Spleen (tissue), 7 donors: ENCODE data around the gene CMSS1.

Source experiments
- POLR2A ChIP-seq, 3 donors: fragments of 450-650 bp; IDR thresholded peaks; one replicate each; pipeline ENCODE4 v1.5.1; 2017; ENCODE audit warnings: antibody characterized with exemption in 3 of 3, mild to moderate bottlenecking in 1 of 3
- TF ChIP-seq, protein P1 (sequence below), 11 experiments: fragments of 200-600 bp in 7 of 11; fragments of 450-650 bp in 4 of 11; sonication (generic) in 4 of 11; IDR thresholded peaks in 8 of 11; conservative IDR thresholded peaks in 3 of 11; 1 replicate in 7 of 11; 2 replicates in 4 of 11; pipeline versions ENCODE4 v1.4.0 to v1.8.0; 2016 to 2021; ENCODE audit warnings: antibody characterized with exemption in 11 of 11, inconsistent platforms in 4 of 11, mild to moderate bottlenecking in 1 of 11
- donor health status: DM: no; HTN: no; CAD: no; lungs with moderate emphysema.
- donor health status: DM: no; HTN: no; CAD: no.
- donor health status: DM: no; HTN: no; CAD: no.

DNA sequence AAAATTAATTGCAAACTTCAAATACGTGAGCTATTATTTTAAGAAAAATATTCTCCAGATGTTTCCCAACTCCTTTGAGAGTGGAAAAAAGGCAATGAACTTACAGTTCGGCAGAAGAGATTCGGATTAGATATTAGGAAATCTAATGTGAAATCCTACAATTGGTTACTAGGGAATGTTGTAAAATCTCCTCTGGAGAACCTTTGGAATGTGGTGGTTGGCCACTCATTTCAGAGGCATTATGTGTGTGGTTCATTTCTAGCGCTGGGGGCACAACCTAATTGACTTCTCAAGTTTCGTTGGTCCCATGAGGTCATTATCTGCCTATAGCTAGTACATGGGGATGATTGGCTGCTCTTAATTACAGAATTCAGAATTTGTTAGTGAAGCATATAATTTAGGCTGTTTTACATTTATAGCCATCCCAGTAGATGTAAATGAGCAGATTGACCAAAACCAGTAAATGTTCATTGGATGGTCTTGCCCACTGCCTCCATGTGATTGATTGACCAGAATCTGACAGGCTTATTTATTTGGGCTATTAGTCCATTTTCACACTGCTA, 34.6 kb upstream of the CMSS1 start:
- TF ChIP-seq, protein P1, sequence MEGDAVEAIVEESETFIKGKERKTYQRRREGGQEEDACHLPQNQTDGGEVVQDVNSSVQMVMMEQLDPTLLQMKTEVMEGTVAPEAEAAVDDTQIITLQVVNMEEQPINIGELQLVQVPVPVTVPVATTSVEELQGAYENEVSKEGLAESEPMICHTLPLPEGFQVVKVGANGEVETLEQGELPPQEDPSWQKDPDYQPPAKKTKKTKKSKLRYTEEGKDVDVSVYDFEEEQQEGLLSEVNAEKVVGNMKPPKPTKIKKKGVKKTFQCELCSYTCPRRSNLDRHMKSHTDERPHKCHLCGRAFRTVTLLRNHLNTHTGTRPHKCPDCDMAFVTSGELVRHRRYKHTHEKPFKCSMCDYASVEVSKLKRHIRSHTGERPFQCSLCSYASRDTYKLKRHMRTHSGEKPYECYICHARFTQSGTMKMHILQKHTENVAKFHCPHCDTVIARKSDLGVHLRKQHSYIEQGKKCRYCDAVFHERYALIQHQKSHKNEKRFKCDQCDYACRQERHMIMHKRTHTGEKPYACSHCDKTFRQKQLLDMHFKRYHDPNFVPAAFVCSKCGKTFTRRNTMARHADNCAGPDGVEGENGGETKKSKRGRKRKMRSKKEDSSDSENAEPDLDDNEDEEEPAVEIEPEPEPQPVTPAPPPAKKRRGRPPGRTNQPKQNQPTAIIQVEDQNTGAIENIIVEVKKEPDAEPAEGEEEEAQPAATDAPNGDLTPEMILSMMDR (IDR thresholded peaks at IDR 0.05 in 8 of 11, conservative IDR thresholded peaks at IDR 0.05 in 3 of 11) = no peak
- no peak for TF ChIP-seq POLR2A (IDR thresholded peaks at IDR 0.05)
